Measurements from ENCODE around the gene BTBD17. TPM values are rescaled to one million over a fixed set of nuclear protein-coding genes. Genes with fewer than 3 reads are reported as not detected.

The BTBD17 gene
- total RNA-seq, 1 donor from 2014 or later: 0.72 TPM

DNA sequence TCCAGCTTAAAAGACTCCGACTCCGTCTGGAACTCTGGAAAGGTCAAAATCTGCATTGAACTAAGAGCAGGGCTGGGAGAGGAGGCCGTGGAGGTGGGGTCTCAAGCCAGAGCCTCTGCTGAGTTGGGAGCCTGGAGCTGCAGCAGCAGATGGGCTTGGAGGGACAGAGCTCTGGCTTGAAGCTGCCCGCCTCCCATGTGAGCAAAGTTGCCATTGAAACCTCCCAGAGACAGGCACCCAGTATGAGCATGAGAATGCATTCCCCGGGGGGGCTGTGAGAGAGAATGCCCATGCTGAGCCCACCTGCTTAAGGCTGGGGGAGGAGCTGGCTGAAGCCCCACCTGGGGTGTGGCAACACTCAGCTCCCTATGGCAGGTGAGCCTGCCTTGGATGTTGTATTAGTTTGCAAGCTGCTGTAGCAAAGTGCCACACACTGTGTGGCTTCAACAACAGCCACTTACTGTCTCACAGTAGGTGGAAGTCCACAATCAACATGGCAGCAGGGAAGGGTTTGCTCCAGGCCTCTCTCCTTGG, 26.1 kb downstream of the BTBD17 start:
- DNase-seq: no peak

DNA sequence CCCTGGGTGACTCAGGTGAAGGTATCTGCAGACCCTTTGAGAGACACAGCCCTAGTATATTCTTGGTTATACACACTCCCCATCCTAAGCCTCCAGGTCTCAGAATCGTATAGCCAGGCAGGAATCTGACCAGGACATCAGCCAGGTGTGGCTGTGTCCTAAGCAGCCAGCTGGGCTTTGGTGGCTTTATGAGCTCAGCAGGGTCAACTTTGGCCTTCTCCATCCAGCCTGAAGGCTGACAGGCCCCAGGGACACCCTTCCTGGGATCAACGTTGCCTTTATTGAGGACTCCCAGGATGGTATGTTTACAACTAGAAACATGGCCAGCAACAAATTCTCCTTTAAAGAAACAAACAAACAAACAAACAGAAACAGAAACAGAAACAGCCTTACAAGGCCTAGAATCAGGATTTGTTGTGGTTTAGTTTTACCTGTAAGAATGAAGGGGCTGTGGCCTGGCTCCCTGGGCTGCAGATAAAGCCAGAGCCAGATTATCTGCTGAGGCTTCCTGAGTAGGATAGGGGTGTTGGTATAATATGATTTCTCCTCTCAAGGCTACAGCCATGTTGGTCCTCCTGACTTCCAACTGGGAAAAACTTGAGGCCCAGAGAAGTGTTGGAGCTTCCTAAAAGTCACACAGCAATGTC, 27.2 kb downstream of the BTBD17 start:
- no peak for DNase-seq

DNA sequence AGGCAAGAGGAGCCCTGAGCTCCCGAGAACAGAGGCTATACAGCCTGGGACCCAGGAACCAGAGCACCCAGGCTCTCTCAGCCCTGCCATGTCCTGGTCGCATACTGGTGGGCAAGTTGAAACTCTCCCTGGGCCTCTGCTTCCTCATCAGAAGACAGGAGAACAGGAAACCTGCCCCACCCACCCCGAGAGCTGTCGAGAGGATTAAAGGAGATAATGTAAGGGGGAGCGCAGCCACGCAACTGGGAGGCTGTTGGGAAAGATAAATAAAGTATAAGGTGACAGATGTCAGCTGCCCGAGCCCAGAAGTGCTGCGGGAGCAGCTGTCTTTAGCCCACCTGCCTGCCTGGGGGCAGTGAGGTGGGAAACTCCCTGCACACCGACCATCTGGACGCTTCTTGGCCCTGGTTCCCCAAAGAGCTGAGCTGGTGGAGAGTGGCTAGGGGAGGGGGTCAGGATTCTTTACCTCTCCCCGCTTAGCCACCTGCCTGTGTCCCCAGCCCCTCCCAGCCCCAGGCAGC, 28.8 kb downstream of the BTBD17 start:
- peak; percentile 82 for DNase-seq

DNA sequence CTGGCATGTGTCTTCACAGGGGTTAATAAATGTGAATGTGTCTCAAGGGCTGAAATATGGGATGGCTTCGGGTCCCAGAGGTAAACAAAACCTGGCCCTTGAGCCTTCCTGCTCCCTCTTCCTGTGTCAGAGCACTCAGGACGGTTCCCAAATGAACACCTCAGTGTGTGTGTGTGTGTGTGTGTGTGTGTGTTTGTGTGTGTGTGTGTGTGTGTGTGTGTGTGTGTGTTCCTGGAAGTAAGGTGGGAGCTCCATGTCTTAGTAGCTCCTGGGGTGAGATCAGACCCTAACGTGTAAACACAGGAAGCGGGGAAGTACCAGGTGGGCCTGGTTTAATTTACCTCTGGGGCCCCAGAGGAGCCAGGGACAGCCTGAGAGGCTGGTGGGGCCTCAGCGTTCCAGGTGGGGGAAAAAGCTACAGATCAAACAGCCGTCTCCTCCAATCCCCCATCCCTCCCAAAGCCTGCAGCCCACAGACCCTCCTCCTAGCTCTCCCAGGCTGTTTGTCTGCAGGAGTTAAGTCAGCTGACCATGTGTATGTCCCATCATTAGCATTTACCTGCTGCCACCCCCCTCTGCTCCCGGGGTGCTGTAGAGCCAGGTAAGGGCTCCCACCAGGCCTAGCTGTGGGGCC, 29.5 kb downstream of the BTBD17 start:
- no peak for DNase-seq

DNA sequence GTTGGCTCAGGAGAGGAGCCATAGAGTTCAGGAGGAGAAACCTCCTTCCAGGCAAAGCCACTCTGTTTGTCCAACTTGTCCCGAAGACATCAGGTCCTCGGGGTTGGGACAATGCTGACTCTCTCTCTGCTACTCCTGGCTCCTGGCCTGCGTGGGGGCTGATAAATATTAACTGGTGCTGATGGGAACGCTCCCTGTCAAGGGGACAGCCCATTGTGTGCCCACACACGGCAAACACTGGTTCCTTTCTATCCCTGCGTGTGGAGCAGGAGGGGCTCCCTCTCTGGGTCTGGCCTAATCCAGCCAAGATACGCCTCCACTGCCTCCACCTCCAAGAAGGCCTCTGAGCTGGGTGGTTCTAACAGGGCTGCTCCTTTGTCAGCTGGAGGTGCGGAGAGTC, 31.2 kb downstream of the BTBD17 start:
- no peak for DNase-seq

DNA sequence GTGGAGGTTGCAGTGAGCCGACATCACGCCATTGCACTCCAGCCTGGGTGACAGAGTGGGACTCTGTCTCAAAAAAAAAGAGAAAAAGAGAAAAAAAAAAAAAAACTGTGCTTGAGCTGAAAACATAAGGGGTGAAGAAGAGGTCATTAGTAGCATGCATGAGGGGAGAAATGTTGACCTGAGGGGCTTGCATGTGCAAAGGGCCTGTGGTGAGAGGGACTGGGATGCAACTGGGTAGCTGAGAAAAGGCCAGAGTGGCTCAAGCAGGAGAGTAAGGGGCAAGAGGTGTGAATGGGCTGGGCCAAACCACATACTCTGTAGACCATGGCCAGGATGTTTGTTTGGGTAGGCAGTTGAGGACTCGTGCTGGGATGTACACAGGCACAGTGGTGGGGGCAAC, 32.3 kb downstream of the BTBD17 start:
- no peak for DNase-seq

DNA sequence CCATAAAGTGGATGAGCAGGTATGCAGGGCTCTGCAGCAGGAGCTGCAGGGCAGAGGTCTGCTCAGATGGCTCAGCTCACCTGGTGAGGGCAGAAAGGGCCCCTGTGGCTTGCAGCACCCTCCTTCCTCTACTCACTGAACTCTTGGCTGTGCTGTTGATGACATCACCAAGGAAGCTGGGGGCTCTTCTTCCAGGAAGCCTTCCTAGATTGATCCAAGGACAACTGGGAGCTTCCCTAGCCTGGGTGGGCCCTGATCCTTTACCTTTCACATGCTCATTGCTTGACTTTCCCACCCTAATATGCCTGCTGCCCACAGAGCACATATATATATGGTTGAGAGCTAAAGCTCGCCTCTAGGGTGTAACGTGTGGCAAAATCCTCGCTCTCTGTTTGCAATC, 33.2 kb downstream of the BTBD17 start:
- DNase-seq: no peak

DNA sequence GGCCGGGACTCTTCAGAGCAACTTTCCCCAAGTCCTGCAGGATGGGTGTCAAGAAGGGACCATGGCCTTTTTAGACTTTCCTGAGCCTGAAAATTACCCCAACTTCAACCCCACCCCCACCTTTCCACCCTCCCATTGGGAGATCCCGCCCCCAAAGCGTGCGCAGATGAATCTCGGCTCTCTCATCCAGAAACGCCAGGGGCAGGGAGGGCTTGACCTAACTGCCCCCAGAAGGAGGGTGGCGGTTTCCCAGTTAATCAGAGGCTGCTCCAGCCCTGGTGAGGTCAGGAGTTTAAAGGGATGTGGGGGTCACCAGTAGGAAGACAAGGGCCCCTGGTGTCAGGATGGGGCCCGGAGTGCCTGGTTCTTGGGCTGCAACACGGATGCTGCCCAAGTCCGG, 35.2 kb downstream of the BTBD17 start:
- DNase-seq: no peak

DNA sequence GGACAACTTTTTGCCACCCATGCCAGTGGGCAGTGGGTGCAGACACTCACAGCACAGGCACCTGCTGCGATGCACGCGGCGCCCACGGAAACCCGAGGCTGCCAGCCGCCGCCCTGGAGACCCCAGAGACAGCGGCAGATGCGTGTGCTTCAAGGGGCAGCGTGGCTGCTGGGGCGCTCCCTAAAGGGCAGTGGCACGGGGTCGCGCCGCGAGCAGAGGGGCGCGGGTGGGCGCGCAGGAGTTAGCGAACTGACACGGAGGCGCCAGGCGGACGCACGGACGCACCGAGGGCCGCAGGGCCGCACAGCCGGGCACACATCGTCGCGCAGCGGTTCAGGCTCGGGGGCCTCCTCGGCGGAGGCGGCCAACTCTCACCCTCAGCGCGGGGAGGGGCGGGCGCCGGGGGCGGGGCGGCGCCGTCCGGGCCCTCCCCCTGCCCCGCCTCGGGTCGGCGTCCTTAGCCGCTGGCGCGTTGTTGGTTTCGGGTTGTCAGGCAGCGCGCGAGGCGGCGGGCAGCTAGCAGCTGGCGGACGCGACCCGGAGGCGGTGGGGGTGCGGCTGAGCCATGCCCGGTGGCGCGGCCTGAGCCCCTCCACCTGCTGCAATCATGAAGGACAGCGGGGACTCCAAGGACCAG, 35.8 kb downstream of the BTBD17 start, which contains the start of gene KIF19:
Gene KIF19, plus strand, starts transcription at position 484 of the 637 bp plus-strand sequence. Its CDS starts 124 bp downstream, at position 608.
- DNase-seq: peak; percentile 83

DNA sequence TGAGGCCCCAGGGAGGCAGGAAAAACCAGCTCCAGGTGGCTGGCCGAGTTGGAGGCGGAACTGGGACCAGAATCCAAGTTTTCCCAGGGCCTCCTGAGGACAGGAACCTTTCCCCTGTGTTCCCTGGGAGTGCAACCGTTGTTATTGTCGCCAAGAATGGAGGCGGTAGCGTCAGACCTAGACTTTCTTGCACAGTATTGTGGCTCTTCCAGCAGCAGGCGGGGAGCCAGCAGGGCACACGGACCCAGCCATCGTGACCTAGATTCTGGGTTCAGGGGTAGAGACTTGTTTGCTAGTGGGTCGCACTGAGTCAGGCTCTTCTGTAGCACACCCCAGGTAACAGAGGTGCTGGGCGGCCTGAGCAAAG, 36.3 kb downstream of the BTBD17 start:
- no peak for DNase-seq

DNA sequence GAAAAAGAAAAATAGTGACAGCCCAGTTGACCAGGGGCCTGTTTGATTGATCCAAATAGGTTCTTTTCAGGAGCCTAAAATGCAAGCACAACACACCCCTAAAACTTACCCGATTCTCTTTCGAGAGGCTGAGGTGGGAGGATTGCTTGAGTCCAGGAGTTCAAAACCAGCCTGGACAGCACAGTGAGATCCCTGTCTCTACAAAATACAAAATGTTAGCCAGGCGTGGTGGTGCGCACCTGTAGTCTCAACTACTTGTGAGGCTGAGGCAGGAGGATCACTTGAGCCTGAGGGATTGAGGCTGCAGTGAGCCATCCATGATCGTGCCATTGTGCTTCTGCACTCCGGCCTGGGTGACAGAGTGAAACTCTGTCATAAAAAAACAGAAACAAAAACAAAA, 37.1 kb downstream of the BTBD17 start:
- no peak for DNase-seq

DNA sequence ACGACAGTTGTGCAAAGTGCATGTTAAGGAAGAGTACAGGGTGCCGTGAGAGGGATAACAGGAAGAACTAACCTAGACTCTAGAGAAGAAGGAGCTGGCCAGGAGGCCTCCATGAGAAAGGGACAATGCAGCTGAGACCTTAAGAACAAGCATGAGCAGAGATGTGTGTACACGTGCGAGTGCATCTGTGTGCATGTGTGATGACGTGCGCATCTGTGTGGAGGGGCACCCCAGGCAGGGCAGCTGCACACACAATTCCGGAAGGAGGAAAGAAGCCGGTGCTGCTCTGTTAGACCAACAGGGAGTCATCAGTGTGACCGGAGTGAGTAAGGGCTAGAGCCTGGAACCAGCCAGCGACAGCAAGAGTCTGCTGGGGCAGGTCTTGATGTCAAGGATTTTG, 43.3 kb downstream of the BTBD17 start:
- DNase-seq: no peak

DNA sequence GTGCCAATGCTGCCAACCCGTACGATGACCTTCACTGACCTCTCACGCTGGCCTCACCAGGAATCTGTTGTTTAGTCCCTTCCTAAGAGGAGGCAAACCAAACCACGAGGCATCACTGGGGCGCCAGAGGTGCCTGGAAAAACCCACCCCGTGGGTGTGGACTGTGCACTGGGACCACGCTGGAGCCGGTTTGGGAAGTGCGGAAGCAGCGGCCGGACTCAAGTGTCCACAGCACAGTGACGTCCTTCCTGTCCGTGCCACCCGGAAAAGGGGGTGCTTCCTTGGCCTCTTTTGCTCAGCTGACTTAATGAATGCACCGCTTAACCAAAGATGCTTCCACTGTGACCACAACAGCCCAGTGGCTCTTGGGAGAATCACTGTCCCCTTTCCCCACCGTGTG, 44.6 kb downstream of the BTBD17 start:
- no peak for DNase-seq

DNA sequence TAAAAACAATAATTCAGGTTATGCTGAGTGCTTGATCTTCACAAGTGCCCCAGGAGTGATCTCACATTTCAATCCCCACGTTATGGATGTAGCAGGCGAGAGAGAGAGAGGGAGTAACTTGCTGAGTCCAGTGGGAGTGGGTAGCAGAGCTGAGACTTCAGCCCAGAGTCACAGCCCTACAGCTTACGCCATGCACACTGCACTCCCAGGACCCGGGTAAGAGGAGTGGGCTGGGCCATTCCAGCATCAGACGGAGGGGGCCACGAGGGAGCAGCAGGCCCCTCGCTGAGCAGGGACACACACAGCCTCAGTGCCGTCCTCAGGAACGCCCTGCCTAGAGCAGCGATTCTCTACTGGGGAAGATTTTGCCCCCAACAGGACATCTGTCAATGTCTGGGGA, 45.4 kb downstream of the BTBD17 start:
- no peak for DNase-seq

DNA sequence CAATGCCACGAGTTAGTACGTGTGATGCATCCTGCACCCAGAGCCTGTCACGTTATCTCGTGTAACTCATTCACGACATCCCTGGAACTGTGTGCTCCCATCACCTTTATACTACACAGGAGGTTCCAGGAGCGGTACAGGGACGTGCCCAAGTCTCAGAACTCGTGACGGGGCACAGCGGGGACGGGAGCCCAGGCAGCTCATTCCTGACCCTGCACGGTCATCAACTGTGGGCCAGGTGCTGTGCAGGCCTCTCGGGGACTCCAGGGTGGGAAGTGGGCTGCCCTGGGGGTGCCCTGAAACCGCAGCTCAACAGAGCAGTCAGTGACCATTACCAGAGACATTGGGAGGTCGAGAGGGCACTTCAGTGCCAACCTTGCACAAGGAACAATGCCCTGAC, 46.8 kb downstream of the BTBD17 start:
- DNase-seq: no peak

DNA sequence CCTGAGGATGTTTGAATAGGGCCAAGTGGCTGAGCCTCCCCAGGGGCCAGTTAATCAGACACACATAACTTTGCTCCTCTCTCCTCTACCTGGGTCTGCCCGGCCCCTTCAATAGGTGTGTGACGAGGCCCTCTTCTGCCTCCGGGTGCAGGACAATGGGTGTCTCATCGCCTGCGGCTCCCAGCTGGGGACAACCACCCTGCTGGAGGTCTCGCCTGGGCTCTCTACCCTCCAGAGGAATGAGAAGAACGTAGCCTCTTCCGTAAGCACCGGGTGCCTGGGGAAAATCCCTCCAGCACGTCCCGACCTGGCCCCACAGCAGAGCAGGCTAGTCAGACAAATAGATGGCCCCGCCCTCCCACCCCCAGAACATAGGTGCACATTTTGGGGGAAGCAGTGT, 51.8 kb downstream of the BTBD17 start:
- DNase-seq: no peak

DNA sequence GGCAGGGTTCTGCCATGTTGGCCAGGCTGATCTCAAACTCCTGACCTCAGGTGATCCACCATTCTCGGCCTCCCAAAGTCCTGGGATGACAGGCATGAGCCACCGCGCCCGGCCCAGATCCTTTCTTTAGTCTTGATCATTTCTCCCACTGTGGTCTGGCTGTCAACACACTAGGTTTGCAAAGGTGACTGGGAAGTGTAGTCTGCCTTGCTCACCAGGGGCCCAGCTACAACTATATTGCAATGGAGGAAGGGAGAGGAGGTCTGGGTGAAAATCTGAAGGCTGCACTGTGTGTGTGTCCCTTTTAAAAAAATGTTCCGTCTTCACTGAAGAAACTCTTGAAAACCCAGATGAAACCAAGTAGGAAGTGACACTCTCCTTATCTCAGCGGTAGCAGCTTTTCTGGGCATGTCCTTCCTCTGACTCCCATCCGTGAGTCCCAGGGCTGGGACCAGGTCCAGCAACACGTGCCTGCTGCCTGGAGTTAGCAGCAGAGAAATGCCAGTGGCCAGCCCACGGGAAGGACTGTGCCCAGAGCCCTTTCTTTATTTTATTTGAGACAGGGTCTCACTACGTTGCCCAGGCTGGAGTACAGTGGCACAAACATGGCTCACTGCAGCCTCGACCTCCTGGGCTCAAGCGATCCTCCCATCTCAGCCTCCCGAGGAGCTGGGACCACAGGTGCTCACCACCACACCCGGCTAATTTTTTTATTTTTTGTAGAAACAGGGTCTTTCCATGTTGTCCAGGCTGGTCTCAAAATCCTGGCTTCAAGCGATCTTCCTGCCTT, 53.5 kb downstream of the BTBD17 start:
- no peak for DNase-seq

Other genes with a start within 250 kb of the BTBD17 start
- 722 TPM for gene RPL38, start 158.2 kb downstream of the BTBD17 start, total RNA-seq
- gene TTYH2, start 148.3 kb downstream of the BTBD17 start, total RNA-seq: 39.2 TPM
- 0.21 TPM for gene DNAI2, start 87.6 kb downstream of the BTBD17 start, total RNA-seq
- gene KIF19, start 35.6 kb downstream of the BTBD17 start, total RNA-seq: 2.5 TPM
- gene GPR142, start 5.6 kb upstream of the BTBD17 start, total RNA-seq: not detected
- gene GPRC5C, start 70.2 kb upstream of the BTBD17 start, total RNA-seq: 66.4 TPM
- gene CD300A, start 104.8 kb upstream of the BTBD17 start, total RNA-seq: 3.0 TPM
- gene CD300LB, start 169.6 kb upstream of the BTBD17 start, total RNA-seq: 0.31 TPM
- gene CD300C, start 184.2 kb upstream of the BTBD17 start, total RNA-seq: not detected
- not detected for gene CD300H, start 205.6 kb upstream of the BTBD17 start, total RNA-seq
- not detected for gene CD300LD, start 230.4 kb upstream of the BTBD17 start, total RNA-seq

Data from tongue (tissue), 2 donors.